OCI-LY1 (cell line): Measurements from ENCODE around the gene SIK2.

Source experiments
- H2AFZ ChIP-seq: fragments of 200-600 bp; sonication (generic), shearing (Covaris generic); 2 replicates; pipeline ENCODE4 v1.6.0; 2014; ENCODE audit warnings: antibody characterized with exemption, mild to moderate bottlenecking, low read length
- H3F3A ChIP-seq: fragments of 200-600 bp; sonication (generic), shearing (Covaris generic); 2 replicates; pipeline ENCODE4 v1.6.0; 2014; ENCODE audit warnings: mild to moderate bottlenecking, antibody characterized with exemption, low read length, moderate library complexity; ENCODE audit not compliant: insufficient read depth
- H3K27ac ChIP-seq: fragments of 200-600 bp; sonication (generic); 2 replicates; pipeline ENCODE4 v1.5.1; 2014; ENCODE audit warnings: low read length, mixed run types, mild to moderate bottlenecking, low read depth; ENCODE audit not compliant: poor library complexity, severe bottlenecking
- H3K27me3 ChIP-seq: fragments of 200-600 bp; sonication (generic); 2 replicates; pipeline ENCODE4 v1.6.0; 2014; ENCODE audit warnings: antibody characterized with exemption, mild to moderate bottlenecking, low read length, moderate library complexity; ENCODE audit not compliant: insufficient read depth
- H3K36me3 ChIP-seq: fragments of 200-600 bp; sonication (generic); 2 replicates; pipeline ENCODE4 v1.6.1; 2014; ENCODE audit warnings: mild to moderate bottlenecking, antibody characterized with exemption, low read length, moderate library complexity, mixed read lengths; ENCODE audit not compliant: insufficient read depth
- H3K4me1 ChIP-seq: fragments of 200-600 bp; sonication (generic); 2 replicates; pipeline ENCODE4 v1.5.1; 2014; ENCODE audit warnings: mild to moderate bottlenecking, low read length, moderate library complexity; ENCODE audit not compliant: insufficient read depth, severe bottlenecking
- H3K4me2 ChIP-seq: fragments of 200-600 bp; sonication (generic), shearing (Covaris generic); 2 replicates; pipeline ENCODE4 v1.6.1; 2014; ENCODE audit warnings: low read length
- H3K4me3 ChIP-seq: fragments of 200-600 bp; sonication (generic); 2 replicates; pipeline ENCODE4 v1.5.1; 2014; ENCODE audit warnings: low read length, low read depth, mild to moderate bottlenecking, mixed read lengths; ENCODE audit not compliant: poor library complexity, severe bottlenecking
- H3K79me2 ChIP-seq: fragments of 200-600 bp; shearing (Covaris generic); 2 replicates; pipeline ENCODE4 v1.6.1; 2016; ENCODE audit warnings: mixed run types, low read length, mixed read lengths; ENCODE audit not compliant: insufficient read depth
- H3K9ac ChIP-seq: fragments of 200-600 bp; sonication (generic), shearing (Covaris generic); 2 replicates; pipeline ENCODE4 v1.6.1; 2014; ENCODE audit warnings: mild to moderate bottlenecking, low read length, mixed read lengths
- H3K9me2 ChIP-seq: fragments of 200-600 bp; sonication (generic), shearing (Covaris generic); 2 replicates; pipeline ENCODE4 v1.6.1; 2014; ENCODE audit warnings: low read depth, mild to moderate bottlenecking, low read length, mixed read lengths
- H3K9me3 ChIP-seq: fragments of 200-600 bp; shearing (Covaris generic); 2 replicates; pipeline ENCODE4 v1.6.1; 2014; ENCODE audit warnings: low read length, mixed read lengths
- H4K20me1 ChIP-seq: fragments of 200-600 bp; sonication (generic), shearing (Covaris generic); 2 replicates; pipeline ENCODE4 v1.6.0; 2016; ENCODE audit warnings: mild to moderate bottlenecking, low read length; ENCODE audit not compliant: insufficient read depth
- CTCF ChIP-seq: fragments of 200-600 bp; sonication (generic), shearing (Covaris generic); IDR thresholded peaks from 2 replicates; pipeline ENCODE4 v1.5.1; 2017; ENCODE audit warnings: mild to moderate bottlenecking, antibody characterized with exemption, low read length, moderate library complexity, mixed read lengths
- EZH2 ChIP-seq: fragments of 200-600 bp; sonication (generic), shearing (Covaris generic); IDR thresholded peaks from 2 replicates; pipeline ENCODE4 v1.8.0; 2017; ENCODE audit warnings: borderline replicate concordance, mixed run types, mild to moderate bottlenecking, antibody characterized with exemption, low read length, moderate library complexity, mixed read lengths

Gene SIK2

GRCh38 chr11:111631666-111632039, 29.4 kb downstream of the SIK2 start:
- no peaks in the 10 kb centered on the region for H3K27me3 ChIP-seq

GRCh38 chr11:111632516-111633220, 30.4 kb downstream of the SIK2 start:
- H3K4me3 ChIP-seq = no peak overlapping the region
- no peaks in the 10 kb centered on the region for H3K79me2 ChIP-seq
- H3K27ac ChIP-seq = no peak overlapping the region
- no peak for TF ChIP-seq CTCF
- TF ChIP-seq EZH2 = no peak
- no peaks in the 10 kb centered on the region for H3K9me2 ChIP-seq
- H3K4me2 ChIP-seq = no peak overlapping the region
- H3K27me3 ChIP-seq = no peaks in the 10 kb centered on the region
- no peak overlapping the region for H3K9ac ChIP-seq
- H3K36me3 ChIP-seq = peaks cover 28% of the 10 kb centered on the region
- H3K9me3 ChIP-seq = no peaks in the 10 kb centered on the region
- no peaks in the 10 kb centered on the region for H3F3A ChIP-seq
- H2AFZ ChIP-seq = no peak overlapping the region
- no peaks in the 10 kb centered on the region for H3K4me1 ChIP-seq
- no peaks in the 10 kb centered on the region for H4K20me1 ChIP-seq

More at GRCh38 chr11:111631666-111632039, 29.4 kb downstream of the SIK2 start:
- Histone ChIP-seq H3K4me2 (no peak overlapping the region), H3K4me3 (no peak overlapping the region), H3K36me3 (peaks cover 28% of the 10 kb centered on the region), H3K79me2 (no peaks in the 10 kb centered on the region), H2AFZ (no peak overlapping the region), H4K20me1 (no peaks in the 10 kb centered on the region), H3K9ac (no peak overlapping the region), H3K27ac (no peak overlapping the region), H3K9me2 (no peaks in the 10 kb centered on the region), H3K4me1 (no peaks in the 10 kb centered on the region), H3F3A (no peaks in the 10 kb centered on the region), H3K9me3 (no peaks in the 10 kb centered on the region)
- TF ChIP-seq CTCF (no peak), EZH2 (no peak)

GRCh38 chr11:111633248-111633647, 31.0 kb downstream of the SIK2 start:
- H4K20me1 ChIP-seq = no peaks in the 10 kb centered on the region
- H3K79me2 ChIP-seq = no peaks in the 10 kb centered on the region
- H3K4me3 ChIP-seq = no peak overlapping the region
- peaks cover 30% of the 10 kb centered on the region for H3K36me3 ChIP-seq
- no peaks in the 10 kb centered on the region for H3F3A ChIP-seq
- no peak overlapping the region for H3K27ac ChIP-seq
- H3K9me3 ChIP-seq = no peaks in the 10 kb centered on the region
- no peaks in the 10 kb centered on the region for H3K27me3 ChIP-seq
- no peak overlapping the region for H2AFZ ChIP-seq
- no peaks in the 10 kb centered on the region for H3K4me1 ChIP-seq
- H3K9me2 ChIP-seq = no peaks in the 10 kb centered on the region
- no peak overlapping the region for H3K9ac ChIP-seq
- TF ChIP-seq EZH2 (no peak), CTCF (no peak)
- H3K4me2 ChIP-seq = no peak overlapping the region
